ENCODE measurements around the gene ACTN1. TPM values are rescaled to one million over a fixed set of nuclear protein-coding genes. Genes with fewer than 3 reads are reported as not detected.

The ACTN1 gene
- total RNA-seq, 1 donor from 2014 or later, result 90.5 TPM

DNA sequence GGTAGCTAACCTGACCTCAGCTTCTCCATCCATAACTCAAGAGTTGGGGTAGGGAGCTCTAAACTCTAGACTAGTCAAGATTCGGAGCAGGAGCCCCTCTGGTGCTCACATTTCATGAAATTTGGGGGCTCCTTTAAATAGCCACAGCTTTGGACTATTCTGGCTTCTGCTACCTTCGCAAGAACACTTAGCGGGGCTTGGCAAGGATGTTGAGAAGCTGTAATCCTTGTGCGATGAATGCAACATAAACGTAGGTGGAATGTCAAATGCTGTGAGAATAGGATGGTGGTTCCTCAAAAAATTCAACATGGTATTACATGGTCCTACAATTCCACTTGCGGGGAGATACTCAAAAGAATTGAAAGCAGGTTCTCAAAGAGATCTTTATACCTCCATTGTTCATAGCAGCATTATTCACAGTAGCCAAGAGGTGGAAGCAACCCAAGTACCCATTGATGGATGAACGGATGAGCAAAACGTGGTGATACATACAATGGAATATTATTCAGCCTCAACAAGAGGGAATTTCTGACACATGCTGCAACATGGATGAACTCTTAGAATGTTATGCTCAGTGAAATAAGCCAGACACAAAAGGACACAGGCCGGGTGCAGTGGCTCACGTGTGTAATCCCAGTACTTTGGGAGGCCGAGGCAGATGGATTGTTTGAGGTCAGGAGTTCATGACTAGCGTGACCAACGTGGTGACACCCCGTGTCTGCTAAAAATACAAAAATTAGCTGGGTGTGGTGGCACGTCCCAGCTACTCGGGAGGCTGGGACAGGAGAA, 73.8 kb downstream of the ACTN1 start:
- DNase-seq, result no peak
- ATAC-seq, result no peak
- intact Hi-C loops (cut with micrococcal nuclease), result no loop called here

DNA sequence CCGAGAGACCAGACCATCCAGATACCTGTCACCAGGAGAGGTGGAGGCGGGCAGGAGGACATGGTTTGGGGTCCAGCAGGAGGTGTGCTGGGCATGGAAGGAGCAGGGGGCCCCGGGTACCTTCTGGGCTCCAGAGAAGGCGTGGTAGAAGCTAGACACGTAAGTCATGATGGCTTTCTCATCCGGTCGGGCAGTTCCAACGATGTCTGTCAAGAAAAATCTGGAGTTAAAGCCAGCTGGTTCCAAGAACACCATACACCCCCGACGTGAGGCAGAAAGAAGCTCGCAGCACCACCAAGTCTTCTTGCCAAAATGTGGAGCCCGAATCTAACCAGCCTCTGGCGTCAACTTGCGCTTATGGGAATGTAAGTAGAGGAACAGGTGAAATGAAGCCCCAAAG, 76.7 kb downstream of the ACTN1 start:
- intact Hi-C loops (cut with micrococcal nuclease), result no loop called here

DNA sequence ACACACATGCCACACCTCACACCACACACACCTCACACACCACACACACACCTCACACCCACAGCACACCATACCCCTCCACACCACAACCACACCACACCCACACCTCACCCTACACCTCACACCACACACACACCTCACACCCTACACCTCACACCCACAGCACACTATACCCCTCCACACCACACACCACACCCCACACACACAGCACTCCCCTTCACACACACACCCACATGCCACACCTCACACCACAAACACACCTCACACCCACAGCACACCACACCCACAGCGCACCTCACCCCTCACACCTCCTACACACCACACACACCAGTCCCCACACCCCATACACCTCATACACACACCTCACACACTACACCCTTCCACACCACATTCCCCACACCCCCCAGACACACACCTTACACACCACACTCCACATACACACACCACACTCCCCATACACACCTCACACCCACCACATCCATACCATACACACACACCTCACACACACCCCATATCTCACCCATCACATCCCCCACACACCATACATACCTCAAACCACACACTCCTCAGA, 80.0 kb downstream of the ACTN1 start:
- DNase-seq (no peak), ATAC-seq (no peak)
- intact Hi-C loops (cut with micrococcal nuclease), result no loop called here

More for the DNA sequence above, 76.7 kb downstream of the ACTN1 start:
- ATAC-seq (no peak), DNase-seq (no peak)

DNA sequence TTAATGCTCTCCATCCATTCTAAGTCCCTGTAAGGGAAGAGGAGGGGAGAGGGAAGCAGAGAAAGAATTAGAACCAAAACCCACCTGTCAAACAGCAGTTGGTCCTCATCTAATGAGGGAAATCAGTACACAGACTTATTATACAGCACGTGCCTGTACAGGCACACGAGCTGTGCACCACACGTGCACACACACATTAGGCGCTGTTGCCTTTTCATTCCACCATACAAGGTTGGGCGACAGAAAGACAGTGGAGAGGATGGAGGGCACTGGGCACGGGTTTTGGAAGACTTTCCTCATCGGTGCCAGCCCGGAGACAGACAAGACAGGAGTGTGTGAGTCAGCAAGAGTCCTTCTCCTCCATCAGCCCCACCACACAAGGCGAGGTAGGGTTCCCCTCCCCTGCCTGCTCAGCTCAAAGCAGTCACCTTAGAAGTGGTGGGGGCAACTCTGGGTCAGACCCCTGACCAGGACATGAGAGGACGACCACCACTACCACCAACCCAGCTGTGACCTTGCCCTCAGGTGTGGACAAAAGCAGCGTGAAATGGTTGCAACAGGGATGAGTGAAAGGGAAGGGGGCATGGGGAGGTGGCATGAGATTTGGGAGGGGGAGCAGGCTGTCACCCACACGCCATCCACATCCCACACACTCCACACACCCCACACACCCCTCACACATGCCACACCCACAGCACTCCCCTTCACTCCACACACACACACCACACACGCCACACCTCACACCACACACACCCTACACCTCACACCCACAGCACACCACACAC, 80.7 kb downstream of the ACTN1 start:
- DNase-seq, result no peak
- ATAC-seq, result no peak
- intact Hi-C loops (cut with micrococcal nuclease), result no loop called here

DNA sequence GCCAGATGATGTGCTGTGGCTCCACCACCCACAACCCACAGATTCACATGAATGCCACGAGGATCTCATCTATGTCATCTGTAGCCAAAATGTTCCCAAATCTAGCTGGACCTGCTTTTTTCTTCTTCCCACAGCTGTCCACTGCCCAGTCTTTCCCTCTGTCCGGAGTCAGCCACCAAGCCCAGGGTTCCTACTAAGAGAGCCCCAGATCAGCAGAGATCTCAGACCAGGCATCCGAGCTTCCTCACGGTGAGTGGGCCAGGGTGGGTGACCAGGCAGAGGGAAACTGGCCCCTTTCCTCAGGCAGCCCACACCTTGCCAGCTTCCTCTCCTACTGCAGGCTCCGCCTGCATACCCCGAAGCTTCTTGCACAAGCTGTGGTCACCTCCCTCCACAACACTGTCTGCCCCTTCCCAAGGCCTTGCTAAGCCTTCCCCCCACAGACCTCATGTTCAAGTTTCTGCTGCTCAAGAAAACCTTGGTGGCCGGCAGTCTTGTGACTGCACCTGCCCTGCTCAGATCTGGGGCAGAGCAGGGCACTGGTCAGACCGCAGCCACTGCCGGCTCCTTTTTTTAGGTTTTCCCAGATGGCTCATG, 81.4 kb downstream of the ACTN1 start:
- ATAC-seq (no peak), DNase-seq (no peak)
- intact Hi-C loops (cut with micrococcal nuclease), result no loop called here

DNA sequence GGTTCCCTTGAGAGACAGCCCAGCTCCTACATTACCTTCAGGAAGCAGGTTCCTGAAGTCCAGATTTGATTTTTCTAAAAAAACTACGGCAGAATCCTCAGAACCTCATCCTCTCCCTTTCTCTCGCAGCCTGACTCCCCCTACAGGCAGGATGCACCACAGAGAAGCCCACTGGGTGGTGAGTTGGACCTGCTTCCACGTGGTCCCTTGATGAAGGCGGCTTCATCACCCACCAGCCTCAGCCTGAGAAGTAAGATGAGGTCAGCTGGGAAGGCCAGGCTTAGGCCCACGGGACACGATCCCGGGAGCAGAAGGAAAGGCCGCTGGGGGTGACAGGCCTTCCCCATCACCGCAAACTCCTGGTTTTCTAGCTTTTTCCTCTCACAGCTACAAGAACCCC, 83.0 kb downstream of the ACTN1 start:
- no peak for ATAC-seq
- DNase-seq, result no peak
- intact Hi-C loops (cut with micrococcal nuclease), result no loop called here

DNA sequence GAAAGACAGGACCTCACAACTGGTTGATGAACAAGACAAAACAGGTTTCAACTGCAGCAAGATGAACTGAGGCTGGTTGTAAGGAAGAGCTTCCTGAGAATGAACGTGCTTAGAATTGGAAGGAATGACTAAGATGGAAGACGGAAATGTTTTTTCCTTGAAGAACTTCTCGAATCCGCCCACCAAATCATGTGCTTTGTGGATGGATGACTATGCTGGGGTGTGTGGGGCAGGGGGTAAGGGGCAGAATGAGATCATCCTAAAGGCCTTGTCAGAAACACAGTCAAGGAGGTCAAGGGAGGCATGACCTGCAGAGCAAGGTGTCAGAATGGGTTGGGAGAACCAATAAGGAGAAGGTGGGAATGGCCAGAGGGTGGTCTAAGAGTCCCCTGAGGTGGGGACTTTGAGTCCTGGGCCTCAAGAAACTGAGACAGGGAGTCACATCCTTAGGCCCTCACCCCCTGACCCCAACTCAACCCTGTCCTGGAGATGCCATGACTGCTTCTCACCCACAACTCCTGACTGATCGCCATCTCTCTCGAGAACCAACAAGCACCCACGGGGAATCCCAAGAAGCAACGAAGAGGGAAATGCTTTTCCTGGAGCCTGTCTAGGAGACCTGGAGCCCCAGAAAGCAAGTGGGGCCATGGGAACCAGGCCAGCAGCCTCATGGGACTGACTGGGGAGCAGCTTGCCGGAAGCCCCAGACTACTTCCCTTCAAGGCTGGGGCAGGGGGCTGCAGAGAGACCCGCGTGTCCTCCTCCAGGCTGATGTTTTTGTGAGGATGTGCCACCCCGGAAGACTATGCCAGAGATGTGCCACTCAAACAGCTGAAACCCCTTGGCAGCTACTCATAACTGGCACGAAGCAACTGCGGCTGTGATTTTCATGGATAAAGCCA, 84.0 kb downstream of the ACTN1 start:
- ATAC-seq (no peak), DNase-seq (no peak)
- intact Hi-C loops (cut with micrococcal nuclease), result no loop called here

DNA sequence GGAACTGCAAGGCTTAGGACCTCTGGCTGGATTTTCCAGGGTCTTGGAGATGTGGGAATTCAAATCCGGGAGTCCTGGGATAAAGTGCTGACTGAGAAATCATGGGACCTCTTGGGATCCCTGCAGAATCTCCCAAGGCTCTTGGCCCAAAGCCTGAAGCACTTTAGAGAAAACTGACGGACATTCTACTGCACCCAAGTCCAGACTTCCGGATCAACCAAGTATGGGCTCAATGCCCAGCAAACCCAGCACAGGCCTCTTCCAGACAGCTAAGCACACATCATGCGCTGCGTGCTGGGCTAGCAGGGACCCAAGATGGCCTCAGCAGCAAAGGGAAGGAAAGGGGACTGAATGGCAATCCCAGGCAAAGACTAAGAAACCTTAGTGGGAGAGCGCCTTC, 85.0 kb downstream of the ACTN1 start:
- DNase-seq (no peak), ATAC-seq (peak; percentile 64)
- intact Hi-C loops (cut with micrococcal nuclease), result no loop called here

DNA sequence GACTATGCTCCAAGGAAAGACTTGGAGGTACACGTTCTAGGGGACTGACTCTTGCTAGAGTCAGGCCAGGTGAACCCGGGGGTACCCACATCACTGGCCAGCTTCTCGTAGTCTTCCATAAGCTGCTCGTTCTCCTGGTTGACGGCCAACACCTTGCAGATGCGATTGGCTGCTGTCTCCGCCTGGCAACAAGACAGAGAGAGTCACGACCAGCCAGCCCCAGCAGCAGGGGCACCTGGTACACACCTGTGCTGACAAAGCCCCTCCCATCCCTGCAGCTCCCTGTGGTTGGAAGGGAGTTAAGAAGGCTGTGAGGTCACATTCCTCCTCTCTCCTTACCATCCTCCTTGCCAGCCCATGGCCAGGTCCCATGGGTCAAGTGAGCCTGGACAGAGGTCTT, 85.5 kb downstream of the ACTN1 start:
- intact Hi-C loops (cut with micrococcal nuclease), result no loop called here
- ATAC-seq, result no peak
- DNase-seq, result no peak

DNA sequence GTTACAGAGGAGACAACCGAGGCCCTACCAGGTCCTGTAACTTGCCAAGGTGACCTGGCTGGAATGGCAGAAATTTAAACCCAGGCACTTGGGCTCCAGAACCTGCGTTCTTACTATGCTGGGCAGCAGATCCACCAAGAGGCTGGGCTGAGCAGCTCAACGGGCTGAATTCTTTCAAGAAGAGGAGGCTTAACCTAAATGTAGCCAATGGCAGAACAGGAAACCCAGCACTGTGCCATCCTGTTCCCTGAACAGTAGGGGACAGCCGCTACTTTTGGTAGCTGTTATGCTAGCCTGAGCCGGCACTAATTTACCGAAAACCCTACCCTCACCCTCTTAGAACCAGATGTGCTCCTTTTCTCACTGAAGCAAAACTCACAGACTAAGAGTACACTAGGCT, 86.1 kb downstream of the ACTN1 start:
- ATAC-seq, result no peak
- intact Hi-C loops (cut with micrococcal nuclease), result no loop called here
- no peak for DNase-seq

DNA sequence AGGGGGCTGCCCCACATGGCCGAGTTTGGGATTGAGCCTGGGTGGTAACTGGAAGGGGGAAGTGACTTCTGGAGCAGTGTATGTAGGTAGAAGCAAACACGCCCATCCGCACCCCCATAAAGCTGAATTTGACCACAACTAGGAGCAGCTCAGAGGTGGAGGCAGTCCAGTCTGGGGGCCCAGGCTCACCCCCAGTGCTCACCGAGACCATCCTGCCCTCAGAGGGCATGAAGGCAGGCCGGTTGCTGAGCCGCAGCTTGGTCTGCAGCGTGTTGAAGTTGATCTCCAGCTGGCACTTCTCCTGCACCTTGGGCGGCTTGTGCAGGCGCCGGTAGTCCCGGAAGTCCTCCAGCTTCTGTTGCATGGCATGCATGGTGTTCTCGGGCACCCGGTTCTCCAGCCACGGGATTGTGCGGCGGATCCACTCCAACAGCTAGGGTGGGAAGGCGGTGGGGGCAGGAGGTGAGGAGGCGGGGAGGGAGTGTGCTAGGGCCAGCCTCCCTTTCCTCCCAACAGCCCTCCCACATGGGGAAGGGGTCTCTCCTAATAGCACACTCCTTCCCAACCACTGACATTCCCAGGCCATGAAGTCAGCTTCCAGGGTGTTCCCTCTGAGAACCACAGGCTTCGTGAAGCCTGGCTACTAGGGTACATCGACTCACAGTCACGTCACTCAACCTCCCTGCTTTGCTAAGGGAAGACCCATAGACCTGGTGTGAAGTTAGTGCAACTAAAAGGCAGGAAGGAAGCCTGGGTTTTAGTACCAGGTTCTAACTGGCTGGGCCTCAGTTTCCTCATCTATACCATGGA, 87.0 kb downstream of the ACTN1 start:
- no peak for ATAC-seq
- DNase-seq, result no peak
- intact Hi-C loops (cut with micrococcal nuclease), result no loop called here

DNA sequence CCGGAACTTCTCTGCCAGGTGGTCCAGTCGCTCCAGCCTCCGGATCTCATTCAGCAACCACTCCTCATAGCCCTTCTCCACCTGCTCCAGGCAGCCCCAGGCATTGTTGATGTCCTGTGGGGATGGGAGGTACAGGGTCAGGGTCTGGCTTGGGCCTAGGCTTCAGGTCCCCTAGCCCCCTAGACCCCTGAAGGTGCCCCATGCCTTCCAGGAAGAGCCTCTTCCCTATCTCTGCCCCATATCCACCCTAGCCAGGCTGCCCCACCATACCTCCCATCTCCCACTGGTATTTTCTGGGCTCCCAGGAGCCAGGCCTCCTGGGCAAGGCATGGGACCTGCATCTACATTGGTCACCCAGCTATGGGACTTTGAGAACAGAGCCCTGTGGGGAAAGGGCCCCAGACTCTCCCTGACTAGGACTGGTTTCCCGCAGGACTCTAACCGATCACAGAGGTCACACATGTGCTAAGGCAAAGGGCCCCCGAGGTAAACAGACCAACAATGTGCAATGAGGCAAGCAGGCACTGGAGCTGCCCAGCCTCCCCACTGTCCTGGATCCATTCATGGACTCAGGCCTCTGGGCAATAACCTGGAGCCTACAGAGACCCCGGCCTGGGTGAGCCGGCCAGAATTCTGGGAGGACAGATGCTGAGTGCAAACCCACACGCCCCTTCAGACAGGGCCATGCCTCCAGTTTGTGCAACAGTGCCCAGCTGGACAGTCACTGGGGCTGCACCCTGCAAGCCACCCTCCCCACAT, 88.8 kb downstream of the ACTN1 start:
- intact Hi-C loops (cut with micrococcal nuclease), result no loop called here
- ATAC-seq, result no peak
- no peak for DNase-seq

DNA sequence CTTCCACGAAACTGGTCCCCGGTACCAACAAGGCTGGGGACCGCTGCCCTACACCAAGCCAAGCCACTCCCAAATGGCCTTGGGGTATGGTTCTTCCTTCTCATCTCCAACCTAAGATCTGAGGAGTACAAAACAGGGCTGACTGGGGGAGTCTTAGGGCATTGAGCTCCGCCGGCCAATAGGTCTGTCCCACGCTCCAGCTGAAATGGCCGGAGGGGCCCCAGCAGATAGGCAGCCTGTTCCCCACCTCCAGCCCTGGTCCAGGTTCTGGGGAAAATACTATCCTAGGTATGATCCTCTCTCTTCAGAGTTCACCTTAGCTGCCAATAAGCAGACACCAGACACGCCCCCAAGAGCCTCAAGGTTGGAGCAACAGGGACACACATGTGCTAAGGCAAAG, 90.2 kb downstream of the ACTN1 start:
- ATAC-seq (no peak), DNase-seq (no peak)
- intact Hi-C loops (cut with micrococcal nuclease), result no loop called here

DNA sequence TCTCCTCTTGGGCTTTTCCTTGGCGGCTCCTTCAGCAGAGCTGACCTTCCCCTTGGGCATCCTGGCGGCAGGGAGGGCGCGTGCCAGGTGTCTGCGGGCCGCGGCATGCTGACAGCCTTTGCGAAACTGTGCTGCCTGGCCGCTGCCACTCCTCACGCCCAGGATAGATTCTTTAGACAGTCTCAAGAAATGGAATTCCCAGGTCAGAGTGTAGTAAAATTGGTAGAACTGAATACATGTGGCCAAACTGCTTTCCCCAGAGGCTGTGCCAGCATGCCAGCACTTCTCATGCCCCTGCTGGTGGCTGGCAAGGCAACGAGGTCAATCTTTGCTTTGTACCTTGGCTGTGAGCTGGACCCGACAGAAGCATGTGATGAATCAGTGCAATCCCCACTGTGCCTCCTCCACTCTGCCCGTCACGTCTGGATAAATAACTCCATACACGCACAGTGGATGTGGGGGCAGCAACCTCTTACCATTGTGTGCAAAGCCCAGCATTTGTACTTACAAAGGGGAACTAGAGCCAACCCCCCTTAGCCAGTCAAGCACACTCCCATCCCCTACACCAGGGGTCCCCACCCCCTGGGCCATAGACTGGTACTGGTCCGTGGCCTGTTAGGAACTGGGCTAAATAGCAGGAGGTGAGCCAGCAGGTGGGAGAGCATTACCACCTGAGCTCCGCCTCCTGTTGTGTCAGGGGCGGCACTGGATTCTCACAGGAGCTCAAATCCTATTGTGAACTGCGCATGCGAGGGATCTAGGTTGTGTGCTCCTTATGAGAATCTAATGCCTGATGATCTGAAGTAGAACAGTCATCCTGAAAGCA, 90.9 kb downstream of the ACTN1 start:
- ATAC-seq (peak; percentile 65), DNase-seq (peak; percentile 48)
- intact Hi-C loops (cut with micrococcal nuclease), result no loop called here

DNA sequence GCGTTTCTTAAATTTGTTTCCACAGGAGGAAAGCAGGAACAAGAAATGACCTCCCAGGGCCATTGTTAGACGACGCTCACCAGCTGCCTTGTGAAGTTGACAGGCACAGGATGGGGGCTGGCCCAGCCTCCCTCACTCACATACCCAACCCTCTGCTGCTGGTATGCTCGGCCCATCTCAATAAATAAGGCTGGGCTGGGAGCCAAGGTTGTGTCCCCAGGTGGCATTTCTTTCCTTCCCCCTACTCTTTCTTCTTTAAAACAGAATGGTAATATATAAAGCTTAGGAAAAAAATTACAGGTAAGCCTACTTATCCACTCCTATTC, 93.0 kb downstream of the ACTN1 start:
- no peak for DNase-seq
- peak; percentile 22 for ATAC-seq
- intact Hi-C loops (cut with micrococcal nuclease), result no loop called here

DNA sequence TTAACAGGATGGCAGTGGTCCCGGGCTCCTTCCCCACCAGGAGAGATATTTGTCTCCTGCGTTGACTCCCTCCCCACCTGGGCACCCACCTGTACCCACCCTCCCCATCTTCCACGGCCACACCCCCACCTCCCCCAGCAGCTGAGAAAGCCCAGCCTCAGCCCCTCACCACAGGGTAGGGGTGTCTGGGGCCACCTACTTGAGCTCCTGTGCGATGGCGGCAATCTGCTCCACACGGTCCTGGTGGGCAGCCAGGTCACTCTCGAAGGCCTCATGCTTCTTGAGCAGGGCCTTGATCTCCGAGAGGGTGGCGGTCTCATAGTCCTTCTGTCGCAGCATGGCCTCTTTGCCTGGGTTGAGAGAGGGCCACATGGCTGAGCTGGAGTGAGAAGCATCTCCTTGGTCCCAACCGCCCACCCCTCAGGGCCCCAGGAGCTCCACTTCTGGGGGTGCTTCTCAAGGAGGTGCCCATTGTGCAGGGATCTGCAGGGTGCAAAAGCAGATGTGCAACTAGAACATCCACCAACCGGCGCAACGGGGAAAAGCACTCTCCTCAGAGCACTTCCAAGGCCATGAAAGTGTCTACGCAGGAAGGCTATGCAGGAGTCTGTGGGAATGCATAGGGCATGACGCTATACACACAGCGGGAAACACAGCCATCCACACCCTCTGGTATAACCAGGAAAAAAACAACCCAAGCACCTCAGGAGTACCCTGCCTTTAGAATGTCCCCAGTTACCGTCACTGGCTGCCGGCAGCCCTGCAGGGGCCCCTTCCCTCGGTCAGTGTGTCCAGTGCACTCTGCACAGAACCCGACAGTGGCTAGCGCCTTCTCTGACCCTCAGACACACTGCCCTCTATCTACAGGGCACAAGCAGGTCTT, 93.6 kb downstream of the ACTN1 start:
- ATAC-seq (no peak), DNase-seq (no peak)
- intact Hi-C loops (cut with micrococcal nuclease), result no loop called here
